T-helper 9 cell (primary cell): ENCODE data around the gene PLCB3.

ENCODE experiments used
- DNase-seq: peaks from one replicate; pipeline ENCODE4 v3.0.0-alpha.2; 2020

The PLCB3 gene

DNA sequence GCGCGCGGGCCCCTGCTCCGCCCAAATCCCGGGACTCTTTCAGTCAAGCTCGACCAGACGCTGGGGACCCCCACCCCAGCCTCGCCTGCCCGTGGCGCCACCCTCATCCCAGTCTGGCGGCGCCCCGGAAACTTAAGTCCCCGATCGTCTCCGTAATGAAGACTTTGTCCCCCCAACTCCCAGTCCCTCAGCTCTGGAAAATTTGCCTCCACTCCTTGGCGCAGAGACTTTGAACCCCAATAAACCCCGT is 348 bp downstream of the PLCB3 start:
- no peak for DNase-seq

DNA sequence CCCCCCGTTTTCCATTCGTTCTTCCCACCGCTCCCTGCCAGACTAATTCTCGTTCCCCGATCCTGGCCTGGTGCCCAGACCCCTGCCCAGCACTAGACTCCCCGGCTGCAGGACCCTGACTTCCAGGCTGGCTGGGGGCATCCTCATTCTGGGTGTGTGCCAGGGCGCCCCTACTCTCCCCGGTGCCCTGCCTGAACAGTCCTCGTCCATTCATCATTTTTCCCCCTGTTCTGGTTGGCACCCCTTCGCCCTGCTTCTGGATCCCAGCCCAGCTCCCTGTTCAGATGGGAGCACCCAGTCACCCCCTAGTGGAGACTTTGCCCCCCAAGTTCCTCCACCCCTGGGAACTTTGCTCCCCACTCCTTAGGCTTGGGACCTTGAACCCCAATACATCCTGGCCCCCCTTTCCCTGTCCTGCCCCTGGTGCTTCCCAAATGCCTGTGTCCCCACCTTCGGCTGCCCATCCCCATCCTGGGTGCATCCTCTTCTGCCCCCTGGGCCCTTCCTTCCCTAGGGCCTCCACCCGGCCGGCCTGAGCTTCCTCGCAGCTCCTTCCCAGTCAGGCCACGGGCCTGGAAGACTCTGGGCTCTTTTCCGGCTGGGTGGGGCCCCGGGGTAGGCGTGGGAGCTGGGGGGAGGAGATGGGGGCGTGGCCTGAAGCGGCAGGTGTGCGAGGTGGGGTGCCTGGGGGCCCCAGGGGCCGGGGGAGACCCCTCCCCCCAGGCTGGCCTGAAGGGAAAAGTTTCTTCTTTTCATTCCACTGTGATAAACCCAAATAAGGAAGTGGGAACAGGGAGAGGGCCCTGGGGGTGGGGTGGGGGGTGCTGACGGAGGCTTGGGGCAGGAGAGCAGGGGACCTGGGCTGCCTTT is 908 bp downstream of the PLCB3 start:
- no peak for DNase-seq

DNA sequence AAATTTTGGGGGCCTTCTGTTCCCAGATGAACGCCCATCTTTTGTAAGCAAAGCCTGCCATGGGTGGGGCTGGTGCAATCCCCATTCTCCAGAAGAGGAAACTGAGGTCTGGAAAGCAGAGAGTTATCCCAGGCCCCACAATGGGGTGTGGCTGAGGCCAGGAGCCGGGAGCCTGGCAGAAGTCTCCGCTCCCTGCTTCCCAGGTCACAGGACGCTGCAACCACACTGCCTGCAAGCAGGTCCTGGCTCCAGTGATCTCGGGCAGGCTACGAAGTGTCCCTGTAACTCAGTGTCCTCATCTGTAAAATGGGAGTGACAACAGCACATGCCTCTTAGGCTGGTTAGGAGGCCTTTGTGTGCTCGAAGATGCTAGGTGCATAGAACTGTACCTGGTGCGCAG is 1.7 kb downstream of the PLCB3 start:
- DNase-seq, result no peak

DNA sequence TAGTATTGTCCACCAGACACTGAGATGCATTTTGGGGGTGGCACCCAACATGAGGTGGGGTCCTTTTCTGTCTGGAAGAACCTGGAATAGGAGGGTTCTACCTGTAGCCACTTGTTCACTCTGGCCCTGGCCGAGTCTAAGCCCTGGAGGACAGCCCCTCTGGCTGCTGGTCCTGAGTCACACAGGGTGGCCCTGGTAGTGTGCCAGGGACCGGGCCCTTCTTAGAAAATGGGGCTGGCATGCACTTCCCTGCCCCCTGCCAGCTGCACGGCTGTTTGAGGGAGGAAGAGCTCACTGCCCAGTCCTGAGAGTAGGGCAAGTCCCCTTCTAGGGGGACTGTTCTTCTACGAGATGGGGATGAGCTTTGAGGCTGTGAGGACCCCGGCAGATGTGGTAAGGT is 2.2 kb downstream of the PLCB3 start:
- DNase-seq, result no peak

DNA sequence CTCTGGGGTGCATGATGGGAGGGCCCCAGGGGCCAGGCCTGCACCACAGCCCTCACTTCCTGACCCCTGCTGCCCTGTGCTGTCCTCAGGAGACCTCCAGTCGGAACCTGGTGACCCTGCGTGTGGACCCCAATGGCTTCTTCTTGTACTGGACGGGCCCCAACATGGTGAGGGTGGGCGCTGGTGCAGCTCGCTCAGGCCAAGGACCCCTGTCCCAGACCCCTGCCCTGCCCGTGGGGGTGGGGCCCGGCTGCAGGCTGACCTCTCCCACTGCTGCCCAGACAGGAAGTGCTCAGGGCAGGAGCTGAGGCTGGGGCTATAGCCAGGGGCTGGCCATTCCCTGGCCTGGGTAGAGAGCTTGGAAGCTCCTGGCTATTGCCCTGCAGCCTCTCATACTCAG is 3.0 kb downstream of the PLCB3 start:
- DNase-seq, result no peak

DNA sequence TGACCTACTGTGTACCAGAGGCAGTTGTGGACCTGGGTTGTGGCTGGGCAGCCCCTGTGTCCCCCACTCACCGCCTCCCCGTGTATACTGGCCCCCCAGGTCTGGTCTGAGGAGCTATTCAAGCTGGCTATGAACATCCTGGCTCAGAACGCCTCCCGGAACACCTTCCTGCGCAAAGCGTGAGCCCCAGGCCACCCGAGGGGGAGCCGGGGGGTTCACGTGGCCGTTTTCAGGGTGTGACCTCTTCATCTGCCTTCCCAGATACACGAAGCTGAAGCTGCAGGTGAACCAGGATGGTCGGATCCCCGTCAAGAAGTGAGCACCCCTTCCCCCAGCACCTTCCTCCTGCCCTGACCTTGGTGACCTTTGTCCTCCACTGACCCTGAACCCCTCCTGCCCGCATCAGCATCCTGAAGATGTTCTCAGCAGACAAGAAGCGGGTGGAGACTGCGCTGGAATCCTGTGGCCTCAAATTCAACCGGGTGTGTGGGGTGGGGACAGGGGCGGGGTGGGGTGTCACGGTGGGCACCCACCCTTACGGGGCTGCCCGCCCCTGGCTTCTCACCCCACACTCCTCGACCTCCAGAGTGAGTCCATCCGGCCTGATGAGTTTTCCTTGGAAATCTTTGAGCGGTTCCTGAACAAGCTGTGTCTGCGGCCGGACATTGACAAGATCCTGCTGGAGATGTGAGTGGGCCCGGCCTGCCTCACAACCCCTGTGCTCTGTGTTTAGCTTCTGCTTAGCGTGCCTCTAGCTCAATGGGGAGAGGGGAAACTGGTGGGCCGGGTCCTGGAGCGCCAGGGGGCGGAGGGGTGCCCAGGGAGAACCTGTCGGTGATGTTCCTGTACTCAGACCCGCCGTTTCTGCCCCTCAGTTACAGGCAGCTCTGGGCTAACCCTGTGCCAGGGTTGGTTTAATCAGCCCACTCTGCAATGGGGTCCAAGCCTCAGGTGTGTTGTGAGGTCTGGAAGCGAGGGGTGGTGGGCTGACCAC is 4.1 kb downstream of the PLCB3 start:
- DNase-seq, result no peak

DNA sequence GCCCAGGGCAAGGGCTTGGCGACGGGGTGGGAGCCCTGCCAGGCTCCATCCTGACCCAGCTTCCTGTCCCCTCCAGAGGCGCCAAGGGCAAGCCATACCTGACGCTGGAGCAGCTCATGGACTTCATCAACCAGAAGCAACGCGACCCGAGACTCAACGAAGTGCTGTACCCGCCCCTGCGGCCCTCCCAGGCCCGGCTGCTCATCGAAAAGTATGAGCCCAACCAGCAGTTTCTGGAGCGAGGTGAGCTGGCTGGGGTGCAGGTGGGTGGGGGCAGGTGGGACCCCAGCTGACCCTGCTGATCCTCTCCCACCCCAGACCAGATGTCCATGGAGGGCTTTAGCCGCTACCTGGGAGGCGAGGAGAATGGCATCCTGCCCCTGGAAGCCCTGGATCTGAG is 5.0 kb downstream of the PLCB3 start:
- DNase-seq, result no peak

DNA sequence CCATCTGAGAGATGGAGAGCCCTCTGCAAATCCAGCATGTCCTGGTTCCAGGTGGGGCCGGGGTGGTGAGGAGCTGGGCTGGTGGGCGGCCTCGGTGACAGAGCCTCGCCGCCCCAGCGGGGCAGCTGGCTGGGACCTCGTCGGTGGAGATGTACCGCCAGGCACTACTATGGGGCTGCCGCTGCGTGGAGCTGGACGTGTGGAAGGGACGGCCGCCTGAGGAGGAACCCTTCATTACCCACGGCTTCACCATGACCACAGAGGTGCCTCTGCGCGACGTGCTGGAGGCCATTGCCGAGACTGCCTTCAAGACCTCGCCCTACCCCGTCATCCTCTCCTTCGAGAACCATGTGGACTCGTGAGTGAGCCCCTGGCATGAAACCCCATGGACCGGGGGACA is 7.0 kb downstream of the PLCB3 start:
- no peak for DNase-seq

DNA sequence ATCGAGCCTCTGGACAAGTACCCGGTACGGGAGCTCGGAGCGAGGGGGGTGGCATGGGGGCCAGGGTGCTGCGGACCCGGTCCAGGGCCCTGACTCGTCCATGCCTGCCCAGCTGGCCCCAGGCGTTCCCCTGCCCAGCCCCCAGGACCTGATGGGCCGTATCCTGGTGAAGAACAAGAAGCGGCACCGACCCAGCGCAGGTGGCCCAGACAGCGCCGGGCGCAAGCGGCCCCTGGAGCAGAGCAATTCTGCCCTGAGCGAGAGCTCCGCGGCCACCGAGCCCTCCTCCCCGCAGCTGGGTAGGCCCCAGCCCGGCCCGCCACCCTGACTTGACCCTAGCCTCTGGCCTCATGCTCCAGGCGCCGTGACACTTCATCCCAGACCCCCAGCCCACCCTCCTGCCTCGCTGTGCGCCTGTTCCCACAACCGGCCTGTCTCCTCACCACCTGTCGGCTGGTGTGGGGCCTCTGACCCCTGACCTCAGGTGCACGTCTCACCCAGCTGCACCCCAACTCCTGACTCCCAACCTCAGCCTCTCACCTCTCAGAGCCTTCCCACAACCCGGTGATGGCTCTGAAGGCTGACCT is 7.7 kb downstream of the PLCB3 start:
- no peak for DNase-seq

DNA sequence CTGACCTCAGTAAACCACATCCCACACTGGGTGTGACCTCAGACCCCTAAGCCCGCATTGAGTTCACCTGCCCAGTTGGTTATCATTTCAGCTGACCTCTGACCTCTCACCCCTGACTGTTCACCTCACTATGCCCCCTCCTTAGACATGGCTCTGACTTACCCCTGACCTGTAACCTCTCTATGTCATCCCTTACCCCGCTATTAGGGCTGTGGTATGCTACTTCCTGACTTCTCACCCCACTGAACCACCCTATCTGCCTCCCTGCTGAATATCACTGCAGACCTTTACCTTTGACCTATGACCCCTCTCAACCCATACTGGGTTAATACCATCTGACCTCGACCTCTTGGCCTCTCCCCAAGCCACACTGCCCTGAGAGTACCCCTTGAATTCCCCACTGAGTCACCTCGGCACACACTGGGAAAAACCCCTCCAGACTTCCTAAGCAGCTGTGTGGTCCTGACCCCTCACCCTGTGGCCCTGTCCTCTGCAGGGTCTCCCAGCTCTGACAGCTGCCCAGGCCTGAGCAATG is 8.3 kb downstream of the PLCB3 start:
- no peak for DNase-seq

DNA sequence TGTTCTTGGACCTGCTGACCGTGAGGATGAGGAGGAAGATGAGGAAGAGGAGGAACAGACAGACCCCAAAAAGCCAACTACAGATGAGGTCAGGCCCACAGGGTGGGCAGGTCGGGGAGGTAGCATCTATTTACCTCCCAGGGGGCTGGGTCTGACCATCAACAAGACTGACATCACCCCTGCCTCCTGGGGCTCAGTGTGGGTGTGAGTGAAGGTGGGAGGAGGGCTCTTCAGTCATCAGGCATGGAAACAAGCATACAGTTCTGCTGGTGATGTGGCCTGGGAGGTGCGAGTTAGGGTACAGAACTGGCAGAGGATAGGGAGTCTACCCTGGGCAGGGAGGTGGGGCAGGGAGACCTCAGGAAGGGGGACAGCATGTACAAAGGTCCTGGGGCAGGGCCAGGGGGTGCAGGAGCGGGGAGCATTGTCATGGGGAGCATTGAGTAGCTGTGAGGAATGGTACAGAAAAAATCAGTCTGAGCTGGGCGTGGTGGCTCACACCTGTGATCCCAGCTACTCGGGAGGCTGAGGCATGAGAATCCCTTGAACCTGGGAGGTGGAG is 8.9 kb downstream of the PLCB3 start:
- DNase-seq, result no peak

DNA sequence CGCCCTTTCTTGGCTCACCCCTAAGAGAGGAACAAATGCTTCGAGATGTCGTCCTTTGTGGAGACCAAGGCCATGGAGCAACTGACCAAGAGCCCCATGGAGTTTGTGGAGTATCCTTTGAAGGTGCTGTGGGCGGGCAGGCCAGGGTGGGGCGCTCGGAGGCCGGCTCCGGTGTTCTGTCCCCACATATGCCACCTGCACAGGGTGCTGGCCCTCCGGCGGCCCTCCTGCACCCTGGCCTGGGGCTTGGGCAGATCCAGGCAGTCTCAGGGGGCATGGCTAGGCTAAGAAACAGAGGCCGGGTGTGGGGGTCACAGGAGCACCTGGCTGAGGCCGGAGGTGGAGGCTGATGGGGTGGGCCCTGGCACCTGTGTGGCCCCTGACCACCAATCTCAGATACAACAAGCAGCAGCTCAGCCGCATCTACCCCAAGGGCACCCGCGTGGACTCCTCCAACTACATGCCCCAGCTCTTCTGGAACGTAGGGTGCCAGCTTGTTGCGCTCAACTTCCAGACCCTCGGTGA is 10.3 kb downstream of the PLCB3 start:
- DNase-seq, result no peak

DNA sequence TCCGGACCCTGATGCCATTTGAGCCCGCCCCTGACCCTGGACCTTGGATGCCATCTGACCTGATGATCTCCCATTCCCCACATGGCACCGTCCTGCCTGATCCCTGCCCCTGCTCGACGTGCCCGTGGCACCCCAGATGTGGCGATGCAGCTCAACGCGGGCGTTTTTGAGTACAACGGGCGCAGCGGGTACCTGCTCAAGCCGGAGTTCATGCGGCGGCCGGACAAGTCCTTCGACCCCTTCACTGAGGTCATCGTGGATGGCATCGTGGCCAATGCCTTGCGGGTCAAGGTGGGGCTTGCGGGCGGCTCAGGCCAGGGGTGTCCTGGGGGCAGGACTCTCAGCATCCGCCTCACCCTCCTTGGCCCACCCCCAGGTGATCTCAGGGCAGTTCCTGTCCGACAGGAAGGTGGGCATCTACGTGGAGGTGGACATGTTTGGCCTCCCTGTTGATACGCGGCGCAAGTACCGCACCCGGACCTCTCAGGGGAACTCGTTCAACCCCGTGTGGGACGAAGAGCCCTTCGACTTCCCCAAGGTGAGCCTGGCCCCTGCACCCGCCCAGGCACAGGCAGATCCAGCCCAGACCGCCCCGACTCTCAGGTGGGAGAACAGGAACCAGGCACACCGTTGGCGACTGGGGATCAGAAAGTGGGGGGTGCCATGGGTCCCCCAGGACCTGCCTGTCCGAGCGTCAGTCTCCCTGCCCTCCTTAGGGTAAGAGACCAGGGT is 11.1 kb downstream of the PLCB3 start:
- no peak for DNase-seq

DNA sequence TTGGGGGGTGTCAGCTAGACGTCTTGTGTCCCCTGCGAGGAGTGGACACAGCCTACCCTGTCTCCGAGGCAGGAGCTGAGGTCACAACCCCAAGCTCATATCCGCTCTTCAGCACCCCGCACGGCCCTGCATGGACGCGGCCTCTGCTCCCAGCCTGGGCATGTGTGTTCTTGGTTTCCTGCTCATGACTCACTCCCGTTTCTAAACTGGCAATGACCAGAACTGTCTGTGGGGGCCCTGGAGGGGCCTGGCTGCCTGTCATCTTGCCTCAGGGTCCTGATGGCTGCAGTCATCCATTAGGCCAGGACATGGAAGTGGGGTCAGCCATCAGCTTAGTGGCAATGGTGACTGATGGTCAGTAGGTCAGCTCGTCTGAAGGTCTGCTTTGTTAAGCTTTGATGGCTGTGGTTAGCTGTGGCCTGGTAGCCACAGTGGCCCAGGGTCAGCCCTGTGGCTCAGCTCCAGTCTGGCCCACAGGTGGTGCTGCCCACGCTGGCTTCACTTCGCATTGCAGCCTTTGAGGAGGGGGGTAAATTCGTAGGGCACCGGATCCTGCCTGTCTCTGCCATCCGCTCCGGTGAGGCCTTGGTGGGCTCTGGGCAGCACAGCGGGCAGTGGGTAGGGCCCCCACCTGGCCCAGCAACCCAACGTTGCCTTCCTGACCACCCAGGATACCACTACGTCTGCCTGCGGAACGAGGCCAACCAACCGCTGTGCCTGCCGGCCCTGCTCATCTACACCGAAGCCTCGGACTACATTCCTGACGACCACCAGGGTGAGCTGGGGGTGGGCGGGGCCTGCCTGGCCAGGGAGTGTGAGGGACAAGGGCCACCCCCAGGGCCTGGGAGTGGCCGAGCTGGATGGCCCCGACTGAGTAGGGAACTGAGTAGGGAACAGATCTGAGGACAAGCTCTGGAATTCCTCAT is 12.0 kb downstream of the PLCB3 start:
- DNase-seq, result no peak

DNA sequence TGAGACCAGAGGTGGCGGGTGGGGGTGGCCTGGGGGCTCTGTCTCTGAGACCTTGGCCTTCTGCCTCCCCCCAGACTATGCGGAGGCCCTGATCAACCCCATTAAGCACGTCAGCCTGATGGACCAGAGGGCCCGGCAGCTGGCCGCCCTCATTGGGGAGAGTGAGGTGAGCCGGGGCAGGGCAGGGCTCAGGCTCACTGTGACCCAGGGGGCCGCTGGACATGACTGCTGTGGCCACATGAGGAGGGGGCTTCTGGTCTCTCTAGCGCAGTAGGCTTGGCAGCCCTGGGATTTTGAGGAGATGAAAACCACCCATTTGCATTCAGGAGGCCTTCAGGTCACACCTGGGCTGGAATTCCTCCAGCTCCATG is 12.6 kb downstream of the PLCB3 start:
- no peak for DNase-seq

DNA sequence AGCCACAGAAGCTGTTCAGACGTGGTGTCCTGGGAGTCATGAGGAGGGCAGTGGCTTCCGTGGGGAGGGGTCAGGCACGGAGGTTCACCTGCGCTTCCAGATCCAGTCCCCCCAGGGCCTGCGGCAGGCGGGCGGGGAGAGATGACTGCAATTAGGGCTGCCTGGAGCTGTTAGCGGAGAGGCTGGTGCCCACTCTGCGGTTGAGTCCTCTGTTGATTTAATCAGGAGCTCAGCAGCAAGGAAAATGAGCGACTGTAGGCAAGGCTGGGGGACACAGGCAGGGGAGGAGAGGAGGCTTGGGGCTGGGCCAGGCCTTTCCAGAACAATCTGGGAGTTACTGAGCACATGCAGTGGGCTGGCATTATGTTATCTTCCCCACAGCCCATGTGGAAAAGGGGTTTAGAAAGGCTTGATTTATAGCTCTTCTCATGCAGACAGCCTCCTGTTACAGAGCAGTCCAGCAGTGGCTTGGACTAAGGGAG is 13.1 kb downstream of the PLCB3 start:
- no peak for DNase-seq

DNA sequence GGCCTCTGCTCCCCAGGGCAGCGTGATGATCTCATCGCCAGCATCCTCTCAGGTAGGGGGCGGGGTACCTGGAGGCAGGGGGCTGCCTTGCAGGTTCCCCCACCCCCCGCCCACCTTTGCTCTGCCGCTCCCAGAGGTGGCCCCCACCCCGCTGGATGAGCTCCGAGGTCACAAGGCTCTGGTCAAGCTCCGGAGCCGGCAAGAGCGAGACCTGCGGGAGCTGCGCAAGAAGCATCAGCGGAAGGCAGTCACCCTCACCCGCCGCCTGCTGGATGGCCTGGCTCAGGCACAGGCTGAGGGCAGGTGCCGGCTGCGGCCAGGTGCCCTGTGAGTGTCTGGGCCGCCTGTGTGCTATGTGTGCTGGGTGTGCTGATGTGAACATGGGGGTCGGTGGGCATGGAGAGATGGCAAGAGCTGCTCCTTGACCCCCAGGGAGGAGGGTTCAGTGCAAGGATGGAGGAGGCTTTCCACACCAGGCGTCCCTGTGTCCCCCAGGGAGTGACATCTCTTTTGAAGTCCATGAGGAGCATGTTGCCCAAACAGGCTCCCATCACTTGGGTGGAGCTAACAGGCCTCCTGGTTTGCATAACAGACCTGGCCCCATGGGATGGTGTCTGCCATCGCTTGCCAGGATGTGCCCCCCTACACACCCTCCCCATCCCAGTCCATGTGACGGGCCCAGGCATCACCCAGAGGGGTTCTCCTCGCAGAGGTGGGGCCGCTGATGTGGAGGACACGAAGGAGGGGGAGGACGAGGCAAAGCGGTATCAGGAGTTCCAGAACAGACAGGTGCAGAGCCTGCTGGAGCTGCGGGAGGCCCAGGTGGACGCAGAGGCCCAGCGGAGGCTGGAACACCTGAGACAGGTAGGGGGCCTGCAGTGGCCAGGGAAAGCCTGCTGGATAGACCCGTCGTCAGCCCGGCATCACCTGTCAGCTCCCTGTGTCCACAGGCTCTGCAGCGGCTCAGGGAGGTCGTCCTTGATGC is 14.1 kb downstream of the PLCB3 start:
- no peak for DNase-seq

DNA sequence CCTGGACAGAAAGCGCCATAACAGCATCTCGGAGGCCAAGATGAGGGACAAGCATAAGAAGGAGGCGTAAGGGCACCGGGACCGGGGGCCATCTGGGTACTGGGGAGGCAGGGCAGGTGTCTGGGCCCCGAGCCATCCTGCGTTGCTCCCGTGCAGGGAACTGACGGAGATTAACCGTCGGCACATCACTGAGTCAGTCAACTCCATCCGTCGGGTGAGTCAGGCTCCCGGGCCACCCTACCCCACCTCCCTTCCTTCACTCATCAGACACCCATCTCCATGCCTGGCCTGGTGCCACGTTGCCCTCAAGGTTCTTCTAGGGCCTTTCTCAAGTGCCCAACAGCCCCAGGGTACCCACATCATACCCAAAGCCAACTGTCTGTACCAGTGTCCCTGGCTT is 15.0 kb downstream of the PLCB3 start:
- no peak for DNase-seq

DNA sequence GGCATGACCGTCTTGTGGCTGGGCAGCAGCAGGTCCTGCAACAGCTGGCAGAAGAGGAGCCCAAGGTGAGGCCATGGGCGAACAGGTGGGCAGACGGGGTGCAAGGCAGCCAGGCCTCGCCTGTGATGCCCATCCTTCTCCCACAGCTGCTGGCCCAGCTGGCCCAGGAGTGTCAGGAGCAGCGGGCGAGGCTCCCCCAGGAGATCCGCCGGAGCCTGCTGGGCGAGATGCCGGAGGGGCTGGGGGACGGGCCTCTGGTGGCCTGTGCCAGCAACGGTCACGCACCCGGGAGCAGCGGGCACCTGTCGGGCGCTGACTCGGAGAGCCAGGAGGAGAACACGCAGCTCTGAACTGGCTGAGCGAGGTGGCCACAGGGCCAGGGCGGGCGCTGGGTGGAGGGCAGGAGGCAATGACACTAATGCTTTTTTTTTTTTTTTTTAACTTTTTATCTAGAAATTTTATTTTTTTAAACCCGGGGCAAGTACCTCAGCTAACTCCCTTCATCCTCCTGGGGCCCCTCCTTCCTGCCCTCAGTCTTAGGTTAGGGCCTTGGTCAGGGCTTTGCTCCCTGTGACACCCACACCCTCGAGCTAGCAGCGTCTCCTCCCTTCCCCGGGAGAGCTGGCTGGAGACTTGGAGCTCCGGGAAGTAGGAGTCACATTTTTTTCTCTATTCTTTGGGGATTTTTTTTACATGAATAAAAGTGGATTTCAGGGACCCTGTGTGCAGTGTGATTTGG is 16.0 kb downstream of the PLCB3 start:
- no peak for DNase-seq
